ENCODE data around the gene SIPA1.

GRCh38 chr11:65642014-65642671, 4.2 kb downstream of the SIPA1 start:
- no peak for TF ChIP-seq POLR2AphosphoS5 (IDR thresholded peaks at IDR 0.05; ENCODE audit: low read depth, low read length)
- no peak for TF ChIP-seq POLR2A (IDR thresholded peaks at IDR 0.05; ENCODE audit: low read depth, low read length)
